Superior temporal gyrus (tissue), 1 donor: ENCODE data around the gene LMAN2.

ENCODE experiments used
- DNase-seq: peaks from one replicate; pipeline ENCODE4 v3.0.0-alpha.2; 2016; ENCODE audit errors: extremely low spot score

Gene LMAN2

GRCh38 chr5:177327539-177328522 is 23.6 kb downstream of the LMAN2 start:
- DNase-seq, result no peak

- no peak for DNase-seq
Measured at GRCh38 chr5:177325868-177326381, 25.5 kb downstream of the LMAN2 start.

- DNase-seq, result no peak
Measured at GRCh38 chr5:177320879-177321278, 30.6 kb downstream of the LMAN2 start.

GRCh38 chr5:177319913-177320588 is 31.4 kb downstream of the LMAN2 start:
- DNase-seq, result no peak

GRCh38 chr5:177317959-177318377 is 33.5 kb downstream of the LMAN2 start:
- DNase-seq, result peak; percentile 90

GRCh38 chr5:177316005-177316404 is 35.5 kb downstream of the LMAN2 start:
- no peak for DNase-seq

GRCh38 chr5:177315411-177315810 is 36.1 kb downstream of the LMAN2 start:
- DNase-seq, result no peak

GRCh38 chr5:177314376-177315342 is 36.8 kb downstream of the LMAN2 start:
- DNase-seq, result no peak

GRCh38 chr5:177313561-177314259 is 37.8 kb downstream of the LMAN2 start:
- DNase-seq, result no peak

GRCh38 chr5:177312649-177313181 is 38.8 kb downstream of the LMAN2 start:
- DNase-seq, result no peak

- DNase-seq, result peak; percentile 93
Measured at GRCh38 chr5:177311723-177312648, 39.5 kb downstream of the LMAN2 start, which contains the start of gene MXD3. TSS of gene MXD3 (minus strand) at chr5:177311898. CDS start at chr5:177311830, 68 bp downstream.

GRCh38 chr5:177311392-177311722 is 40.1 kb downstream of the LMAN2 start:
- DNase-seq, result no peak

- no peak for DNase-seq
Measured at GRCh38 chr5:177310757-177311391, 40.6 kb downstream of the LMAN2 start.

- DNase-seq, result no peak
Measured at GRCh38 chr5:177310332-177310731, 41.1 kb downstream of the LMAN2 start.

- DNase-seq, result peak; percentile 38
Measured at GRCh38 chr5:177309351-177310191, 41.9 kb downstream of the LMAN2 start.

- no peak for DNase-seq
Measured at GRCh38 chr5:177308740-177309139, 42.7 kb downstream of the LMAN2 start.

GRCh38 chr5:177307544-177308363 is 43.7 kb downstream of the LMAN2 start:
- no peak for DNase-seq
